ENCODE measurements around the gene REST.

DNA sequence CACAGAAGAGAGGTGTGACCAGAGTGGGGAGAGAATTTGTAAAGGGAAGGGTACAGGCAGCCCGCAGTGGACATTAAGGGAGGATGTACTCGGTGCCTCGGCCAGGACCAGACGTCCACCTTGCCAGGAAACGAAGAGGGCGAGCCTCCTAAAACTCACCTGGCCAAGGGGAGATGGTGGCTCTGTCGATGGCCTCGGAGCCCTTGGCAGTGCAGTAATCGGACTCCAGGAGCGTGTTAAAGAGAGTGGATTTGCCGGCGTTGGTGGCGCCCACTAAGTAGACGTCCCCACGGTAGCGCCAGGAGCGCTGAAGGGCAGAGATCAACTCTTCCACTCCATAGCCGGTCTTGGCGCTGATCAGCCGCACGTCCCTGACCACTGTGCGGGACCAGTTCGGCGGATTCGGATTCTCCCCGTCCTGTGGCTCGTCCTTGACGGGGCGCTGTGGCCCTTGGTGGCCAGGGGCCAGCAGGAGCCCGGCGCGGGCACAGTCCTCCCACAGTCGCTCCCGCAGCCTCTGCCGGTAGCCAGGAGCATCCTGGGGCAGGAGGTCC, 68.7 kb downstream of the REST start:
- TF ChIP-seq, protein P1, sequence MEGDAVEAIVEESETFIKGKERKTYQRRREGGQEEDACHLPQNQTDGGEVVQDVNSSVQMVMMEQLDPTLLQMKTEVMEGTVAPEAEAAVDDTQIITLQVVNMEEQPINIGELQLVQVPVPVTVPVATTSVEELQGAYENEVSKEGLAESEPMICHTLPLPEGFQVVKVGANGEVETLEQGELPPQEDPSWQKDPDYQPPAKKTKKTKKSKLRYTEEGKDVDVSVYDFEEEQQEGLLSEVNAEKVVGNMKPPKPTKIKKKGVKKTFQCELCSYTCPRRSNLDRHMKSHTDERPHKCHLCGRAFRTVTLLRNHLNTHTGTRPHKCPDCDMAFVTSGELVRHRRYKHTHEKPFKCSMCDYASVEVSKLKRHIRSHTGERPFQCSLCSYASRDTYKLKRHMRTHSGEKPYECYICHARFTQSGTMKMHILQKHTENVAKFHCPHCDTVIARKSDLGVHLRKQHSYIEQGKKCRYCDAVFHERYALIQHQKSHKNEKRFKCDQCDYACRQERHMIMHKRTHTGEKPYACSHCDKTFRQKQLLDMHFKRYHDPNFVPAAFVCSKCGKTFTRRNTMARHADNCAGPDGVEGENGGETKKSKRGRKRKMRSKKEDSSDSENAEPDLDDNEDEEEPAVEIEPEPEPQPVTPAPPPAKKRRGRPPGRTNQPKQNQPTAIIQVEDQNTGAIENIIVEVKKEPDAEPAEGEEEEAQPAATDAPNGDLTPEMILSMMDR (IDR thresholded peaks at IDR 0.05), result no peak
- TF ChIP-seq POLR2A (IDR thresholded peaks at IDR 0.05) (no peak), EP300 (IDR thresholded peaks at IDR 0.05) (no peak)
